Measurements from ENCODE around the gene BMP6. TPM values are rescaled to one million over a fixed set of nuclear protein-coding genes. Genes with fewer than 3 reads are reported as not detected.

Gene BMP6
- polyA plus RNA-seq, 1 experiment, result 0.06 TPM

DNA sequence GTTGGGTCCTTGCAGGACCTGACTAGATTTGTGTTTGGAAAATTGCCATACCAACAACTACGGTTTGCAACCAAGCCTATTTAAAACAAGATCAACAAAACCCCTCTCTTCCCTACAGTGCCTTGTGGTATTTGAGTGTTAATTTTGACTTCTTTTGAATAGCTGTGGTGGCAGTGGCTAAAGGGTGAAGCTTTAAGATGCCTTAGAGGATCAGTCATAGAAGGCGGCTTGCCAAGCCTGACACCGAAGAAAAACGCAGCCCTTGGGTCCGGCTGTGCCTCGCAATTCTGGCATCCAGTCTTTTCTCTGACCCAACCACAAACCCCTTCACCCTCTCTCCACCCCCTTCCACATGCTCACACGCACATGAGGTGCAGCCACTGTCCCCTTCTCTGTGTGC is 32.6 kb downstream of the BMP6 start:
- CTCF ChIA-PET, result no interaction called here
- TF ChIP-seq, protein P1, sequence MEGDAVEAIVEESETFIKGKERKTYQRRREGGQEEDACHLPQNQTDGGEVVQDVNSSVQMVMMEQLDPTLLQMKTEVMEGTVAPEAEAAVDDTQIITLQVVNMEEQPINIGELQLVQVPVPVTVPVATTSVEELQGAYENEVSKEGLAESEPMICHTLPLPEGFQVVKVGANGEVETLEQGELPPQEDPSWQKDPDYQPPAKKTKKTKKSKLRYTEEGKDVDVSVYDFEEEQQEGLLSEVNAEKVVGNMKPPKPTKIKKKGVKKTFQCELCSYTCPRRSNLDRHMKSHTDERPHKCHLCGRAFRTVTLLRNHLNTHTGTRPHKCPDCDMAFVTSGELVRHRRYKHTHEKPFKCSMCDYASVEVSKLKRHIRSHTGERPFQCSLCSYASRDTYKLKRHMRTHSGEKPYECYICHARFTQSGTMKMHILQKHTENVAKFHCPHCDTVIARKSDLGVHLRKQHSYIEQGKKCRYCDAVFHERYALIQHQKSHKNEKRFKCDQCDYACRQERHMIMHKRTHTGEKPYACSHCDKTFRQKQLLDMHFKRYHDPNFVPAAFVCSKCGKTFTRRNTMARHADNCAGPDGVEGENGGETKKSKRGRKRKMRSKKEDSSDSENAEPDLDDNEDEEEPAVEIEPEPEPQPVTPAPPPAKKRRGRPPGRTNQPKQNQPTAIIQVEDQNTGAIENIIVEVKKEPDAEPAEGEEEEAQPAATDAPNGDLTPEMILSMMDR (IDR thresholded peaks at IDR 0.05; ENCODE audit: insufficient read depth, low read depth, low read length), result no peak
- peaks cover 15% of the 10 kb centered on the region for H3K27me3 ChIP-seq (ENCODE audit: control insufficient read depth, insufficient read depth, low read length)
- POLR2A ChIA-PET, result no interaction called here
- DNase-seq (ENCODE audit: low read depth), result peak; percentile 43
- H3K36me3 ChIP-seq (ENCODE audit: control insufficient read depth, insufficient read depth, low read length), result no peaks in the 10 kb centered on the region
- H3K4me3 ChIP-seq (ENCODE audit: low read depth, low read length), result no peak overlapping the region

DNA sequence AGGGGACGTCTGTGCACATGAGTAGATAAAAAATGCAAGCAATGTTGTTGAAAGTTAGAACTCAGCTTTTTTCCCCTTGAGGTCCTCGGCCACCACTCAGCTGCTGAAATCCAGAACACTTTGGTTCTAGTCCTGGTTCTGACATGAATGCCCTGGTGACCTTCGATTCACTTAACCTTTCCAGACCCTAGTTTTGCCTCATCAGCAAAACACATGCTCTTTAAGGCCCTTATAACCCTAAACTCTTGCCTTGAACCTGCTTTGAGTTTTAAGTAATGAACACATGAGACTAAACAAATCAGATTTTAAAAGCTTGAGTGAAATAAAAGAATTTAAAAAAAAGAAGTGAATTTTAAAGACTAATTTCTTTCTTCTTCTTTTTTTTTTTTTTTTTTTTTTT is 33.4 kb downstream of the BMP6 start:
- POLR2A ChIA-PET, result no interaction called here

DNA sequence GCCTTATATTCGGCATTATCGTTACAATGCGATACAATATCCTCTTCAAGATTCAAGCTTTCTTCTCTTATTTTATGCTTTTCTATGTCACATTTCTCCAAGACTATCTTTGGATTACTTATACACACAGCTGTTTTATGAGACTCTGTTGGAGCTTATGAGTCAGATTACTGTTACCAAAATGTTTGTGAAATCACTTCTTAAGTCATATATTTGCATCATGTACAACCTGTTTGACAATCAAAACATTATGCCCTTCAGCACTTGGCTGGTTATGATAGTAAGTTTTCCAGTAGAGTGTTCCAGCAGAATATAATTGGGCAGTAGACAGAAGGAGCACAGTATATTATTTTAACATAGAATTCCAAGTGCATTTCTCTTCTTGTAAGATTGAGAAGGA is 35.2 kb downstream of the BMP6 start:
- ChIA-PET CTCF (no interaction called here), POLR2A (interaction anchor here (0.6 kb wide), 1 partner anchor 24 kb away, joined by 3 read pairs; no protein-coding TSS in a partner anchor)
- TF ChIP-seq, protein P1 (IDR thresholded peaks at IDR 0.05; ENCODE audit: insufficient read depth, low read depth, low read length), result no peak
- no peak for DNase-seq (ENCODE audit: low read depth)
- no peaks in the 10 kb centered on the region for H3K36me3 ChIP-seq (ENCODE audit: control insufficient read depth, insufficient read depth, low read length)
- peaks cover 15% of the 10 kb centered on the region for H3K27me3 ChIP-seq (ENCODE audit: control insufficient read depth, insufficient read depth, low read length)
- no peak overlapping the region for H3K4me3 ChIP-seq (ENCODE audit: low read depth, low read length)

More for the DNA sequence above, 33.4 kb downstream of the BMP6 start:
- H3K36me3 ChIP-seq (ENCODE audit: control insufficient read depth, insufficient read depth, low read length), result no peaks in the 10 kb centered on the region
- no peak for DNase-seq (ENCODE audit: low read depth)
- CTCF ChIA-PET, result no interaction called here
- peaks cover 15% of the 10 kb centered on the region for H3K27me3 ChIP-seq (ENCODE audit: control insufficient read depth, insufficient read depth, low read length)
- no peak overlapping the region for H3K4me3 ChIP-seq (ENCODE audit: low read depth, low read length)
- TF ChIP-seq, protein P1 (IDR thresholded peaks at IDR 0.05; ENCODE audit: insufficient read depth, low read depth, low read length), result no peak

DNA sequence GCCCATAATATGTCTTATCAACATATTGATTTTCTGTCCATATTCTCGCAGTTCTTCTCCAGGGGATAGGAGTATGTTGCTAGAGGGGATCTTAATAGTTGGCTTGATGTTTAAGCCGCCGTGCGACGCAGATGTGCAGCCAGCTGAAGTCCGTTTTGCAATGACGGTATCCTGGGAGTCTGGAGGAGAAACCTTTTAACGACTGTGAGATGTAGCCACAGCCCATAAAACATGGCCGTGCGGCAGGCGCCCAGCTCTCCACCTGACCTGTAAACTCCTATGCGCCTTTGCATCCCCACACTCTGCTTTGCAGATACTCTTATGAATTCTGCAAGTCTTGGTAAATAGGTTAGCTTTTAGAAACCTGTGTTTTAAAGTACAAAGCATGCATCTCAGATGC is 36.9 kb downstream of the BMP6 start:
- Histone ChIP-seq H3K27me3 (ENCODE audit: control insufficient read depth, insufficient read depth, low read length) (peaks cover 7% of the 10 kb centered on the region), H3K36me3 (ENCODE audit: control insufficient read depth, insufficient read depth, low read length) (no peaks in the 10 kb centered on the region), H3K4me3 (ENCODE audit: low read depth, low read length) (no peak overlapping the region)
- TF ChIP-seq, protein P1 (IDR thresholded peaks at IDR 0.05; ENCODE audit: insufficient read depth, low read depth, low read length), result no peak
- ChIA-PET POLR2A (no interaction called here), CTCF (interaction anchor here (0.6 kb wide), 1 partner anchor 23 kb away, joined by 3 read pairs; no protein-coding TSS in a partner anchor)
- no peak for DNase-seq (ENCODE audit: low read depth)

DNA sequence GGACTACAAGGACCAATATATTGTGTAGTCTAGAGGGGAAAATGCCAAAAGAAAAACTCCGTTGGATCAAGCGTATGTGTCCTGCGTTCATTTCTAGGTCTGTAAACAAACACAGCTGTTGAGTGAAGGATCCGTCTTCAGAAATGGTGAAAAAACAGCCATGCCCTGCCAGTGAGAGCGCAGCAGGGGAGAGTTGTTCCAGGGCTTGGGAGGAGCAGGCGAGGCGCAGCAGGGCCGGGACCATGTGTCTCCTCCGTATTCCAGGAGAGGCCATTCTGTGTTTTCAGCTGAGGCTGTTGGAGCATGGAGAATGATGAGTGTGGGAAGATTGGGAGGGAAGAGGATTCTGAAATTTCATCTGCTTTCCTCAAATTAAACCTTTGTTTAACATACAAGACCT is 38.0 kb downstream of the BMP6 start:
- CTCF ChIA-PET, result interaction anchor here (1.5 kb wide), 1 partner anchor 11 kb away, joined by 3 read pairs; no protein-coding TSS in a partner anchor
- no peak for DNase-seq (ENCODE audit: low read depth)

More for the DNA sequence above, 38.0 kb downstream of the BMP6 start:
- no peaks in the 10 kb centered on the region for H3K36me3 ChIP-seq (ENCODE audit: control insufficient read depth, insufficient read depth, low read length)
- POLR2A ChIA-PET, result no interaction called here
- H3K27me3 ChIP-seq (ENCODE audit: control insufficient read depth, insufficient read depth, low read length), result peaks cover 7% of the 10 kb centered on the region
- no peak overlapping the region for H3K4me3 ChIP-seq (ENCODE audit: low read depth, low read length)
- TF ChIP-seq, protein P1 (IDR thresholded peaks at IDR 0.05; ENCODE audit: insufficient read depth, low read depth, low read length), result no peak
